GM23338 (cell line): Measurements from ENCODE around the gene ATP6V1A. TPM values are rescaled to one million over a fixed set of nuclear protein-coding genes. Genes with fewer than 3 reads are reported as not detected.
A peak's percentile ranks its signal among the peaks of the same experiment; 100 is the strongest.

Source experiments
- ATAC-seq: fragments of 200-7000 bp; cut with Tn5 transposase; 3 replicates; pipeline ENCODE4 v1.9.1; 2020
- DNase-seq: peaks from one replicate; pipeline ENCODE4 v3.0.0-alpha.2; 2015; ENCODE audit warnings: low spot score
- H2AFZ ChIP-seq: fragments of 200-600 bp; sonication (generic); 2 replicates; pipeline ENCODE4 v1.8.0; 2016; ENCODE audit warnings: antibody characterized with exemption, mild to moderate bottlenecking, moderate library complexity
- H3F3A ChIP-seq: fragments of 200-600 bp; sonication (generic); replicated peaks from 2 replicates; pipeline ENCODE4 v1.8.0; 2017; ENCODE audit warnings: antibody characterized with exemption, mixed run types, low read depth
- H3K27ac ChIP-seq: fragments of 200-600 bp; sonication (generic); 2 replicates; pipeline ENCODE4 v1.6.1; 2016; ENCODE audit warnings: low read depth
- H3K27me3 ChIP-seq: fragments of 200-600 bp; sonication (generic); 2 replicates; pipeline ENCODE4 v1.8.0; 2016; ENCODE audit warnings: mild to moderate bottlenecking, mixed run types, moderate library complexity; ENCODE audit not compliant: insufficient read depth
- H3K36me3 ChIP-seq: fragments of 200-600 bp; sonication (generic); 2 replicates; pipeline ENCODE4 v1.8.0; 2016; ENCODE audit warnings: mild to moderate bottlenecking; ENCODE audit not compliant: insufficient read depth
- H3K4me1 ChIP-seq: fragments of 200-600 bp; sonication (generic); 2 replicates; pipeline ENCODE4 v1.8.0; 2016; ENCODE audit warnings: mild to moderate bottlenecking, moderate library complexity; ENCODE audit not compliant: insufficient read depth
- H3K4me2 ChIP-seq: fragments of 200-600 bp; sonication (generic); 2 replicates; pipeline ENCODE4 v1.7.1; 2017; ENCODE audit warnings: mixed run types
- H3K4me3 ChIP-seq: fragments of 200-600 bp; sonication (generic); 2 replicates; pipeline ENCODE4 v1.6.1; 2016; ENCODE audit warnings: mixed run types
- H3K79me2 ChIP-seq: fragments of 200-600 bp; sonication (generic); replicated peaks from 2 replicates; pipeline ENCODE4 v1.8.0; 2017; ENCODE audit warnings: mild to moderate bottlenecking; ENCODE audit not compliant: insufficient read depth
- H3K9me2 ChIP-seq: fragments of 200-600 bp; sonication (generic); 2 replicates; pipeline ENCODE4 v1.8.0; 2017; ENCODE audit not compliant: insufficient read depth
- H4K20me1 ChIP-seq: fragments of 200-600 bp; sonication (generic); replicated peaks from 2 replicates; pipeline ENCODE4 v1.8.0; 2017; ENCODE audit warnings: mild to moderate bottlenecking; ENCODE audit not compliant: insufficient read depth
- H3K27ac Mint-ChIP-seq: 2 replicates; pipeline ENCODE4 v1.8.0; 2020; ENCODE audit warnings: inconsistent platforms, mild to moderate bottlenecking, moderate library complexity, mixed read lengths
- H3K27me3 Mint-ChIP-seq: 3 replicates; pipeline ENCODE4 v1.8.0; 2022; ENCODE audit warnings: low read depth, mild to moderate bottlenecking, moderate library complexity, mixed read lengths, inconsistent platforms; ENCODE audit not compliant: insufficient read depth, poor library complexity
- H3K36me3 Mint-ChIP-seq: 3 replicates; pipeline ENCODE4 v1.8.0; 2021; ENCODE audit warnings: low read depth, mild to moderate bottlenecking, inconsistent platforms, moderate library complexity, mixed read lengths
- H3K4me1 Mint-ChIP-seq: 3 replicates; pipeline ENCODE4 v1.8.0; 2020; ENCODE audit warnings: mild to moderate bottlenecking, inconsistent platforms, mixed read lengths
- H3K4me3 Mint-ChIP-seq: 3 replicates; pipeline ENCODE4 v1.8.0; 2021; ENCODE audit warnings: moderate library complexity, mild to moderate bottlenecking, inconsistent platforms, mixed read lengths
- H3K9me3 Mint-ChIP-seq: 3 replicates; pipeline ENCODE4 v1.8.0; 2020; ENCODE audit warnings: moderate library complexity, mild to moderate bottlenecking, inconsistent platforms, mixed read lengths
- CREB1 ChIP-seq: fragments of 250-450 bp; sonication (Bioruptor Pico); IDR thresholded peaks from 2 replicates; pipeline ENCODE4 v1.5.0; 2020; ENCODE audit warnings: low read depth, mild to moderate bottlenecking, moderate library complexity
- JUNB ChIP-seq: IDR thresholded peaks from one replicate; pipeline ENCODE4 v1.6.1; 2016; ENCODE audit warnings: antibody characterized with exemption; ENCODE audit not compliant: unreplicated experiment
- NANOG ChIP-seq: IDR thresholded peaks from 2 replicates; pipeline ENCODE4 v1.6.1; 2016; ENCODE audit warnings: antibody characterized with exemption, borderline replicate concordance
- ZNF331 ChIP-seq: fragments of 250-450 bp; sonication (Bioruptor Pico); IDR thresholded peaks from 2 replicates; pipeline ENCODE4 v1.5.0; 2020; ENCODE audit warnings: low read depth, mild to moderate bottlenecking, moderate library complexity
- ZNF462 ChIP-seq: fragments of 250-450 bp; sonication (Bioruptor Pico); IDR thresholded peaks from 2 replicates; pipeline ENCODE4 v1.5.0; 2020; ENCODE audit warnings: mild to moderate bottlenecking, moderate library complexity
- polyA plus RNA-seq: library from polyadenylated mRNA; unstranded; fragments of >200 nt; fragmentation: Nextera tagmentation; extraction: Ambion mirVana; gene quantifications from 2 replicates; pipeline ENCODE4 v1.2.1, GENCODE V29; 2016
- total RNA-seq: library from RNA; depleted of rRNA; stranded (reverse); fragments of >200 nt; shearing (Covaris generic); gene quantifications from 2 replicates; pipeline ENCODE4 v1.2.3, GENCODE V29; 2014

The ATP6V1A gene
- total and polyA plus RNA-seq, 2 experiments from 2014 or later = 38.0 to 87.3 TPM

- TF ChIP-seq ZNF462 (CRISPR knock-in tag) (no peak), JUNB (no peak), NANOG (no peak)
Observed at GRCh38 chr3:113751141-113751540, 4.3 kb downstream of the ATP6V1A start (continued).

- Mint-ChIP-seq H3K9me3 (peaks cover 8% of the 10 kb centered on the region), H3K4me3 (peak overlapping the region; percentile 17; the same call in 2 of the 3 replicates), H3K4me1 (peaks cover 18% of the 10 kb centered on the region), H3K27me3 (no peaks in the 10 kb centered on the region), H3K27ac (peak overlapping the region; percentile 95), H3K36me3 (peaks cover 11% of the 10 kb centered on the region)
- no peaks in the 10 kb centered on the region for H3F3A ChIP-seq
- H3K4me2 ChIP-seq = peak overlapping the region; percentile 40
- H3K27me3 ChIP-seq = no peaks in the 10 kb centered on the region
- no peaks in the 10 kb centered on the region for H3K36me3 ChIP-seq
- H3K79me2 ChIP-seq = peaks cover 88% of the 10 kb centered on the region
- H2AFZ ChIP-seq = no peak overlapping the region
- no peaks in the 10 kb centered on the region for H3K9me2 ChIP-seq
- ATAC-seq (peak; percentile 52), DNase-seq (peak; percentile 77)
- peak overlapping the region; percentile 13 for H3K4me3 ChIP-seq
- TF ChIP-seq NANOG (peak; percentile 59; the same call in 1 of the 2 replicates), ZNF462 (CRISPR knock-in tag) (no peak), CREB1 (CRISPR knock-in tag) (no peak), ZNF331 (CRISPR knock-in tag) (no peak)
- H3K27ac ChIP-seq = peak overlapping the region; percentile 68
- peaks cover 12% of the 10 kb centered on the region for H3K4me1 ChIP-seq
- H4K20me1 ChIP-seq = no peaks in the 10 kb centered on the region
Observed at GRCh38 chr3:113753376-113753985, 6.6 kb downstream of the ATP6V1A start.
